HepG2 (cell line): Measurements from ENCODE around the gene CHRM5. TPM values are rescaled to one million over a fixed set of nuclear protein-coding genes. Genes with fewer than 3 reads are reported as not detected.
A peak's percentile ranks its signal among the peaks of the same experiment; 100 is the strongest.

Experiments used
- AGO1 ChIP-seq: fragments of 200-400 bp; formaldehyde crosslinking; IDR thresholded peaks from 2 replicates; pipeline ENCODE4 v1.6.1; 2017; ENCODE audit warnings: mild to moderate bottlenecking, low read depth, low read length, moderate library complexity; ENCODE audit not compliant: poor library complexity, severe bottlenecking
- AHR ChIP-seq: IDR thresholded peaks from 2 replicates; pipeline ENCODE4 v1.6.1; 2018; ENCODE audit warnings: missing genetic modification reagents, missing compliant biosample characterization
- GABPB1 ChIP-seq: IDR thresholded peaks from 2 replicates; pipeline ENCODE4 v1.6.1; 2016; ENCODE audit warnings: mild to moderate bottlenecking, missing genetic modification reagents, moderate library complexity, missing compliant biosample characterization
- GATA4 ChIP-seq: sonication (generic); IDR thresholded peaks from 2 replicates; pipeline ENCODE4 v1.6.1; 2016; ENCODE audit warnings: antibody characterized with exemption, low read depth, borderline replicate concordance
- HMG20A ChIP-seq: IDR thresholded peaks from 2 replicates; pipeline ENCODE4 v1.6.1; 2016; ENCODE audit warnings: borderline replicate concordance
- HOXA3 ChIP-seq: sonication (generic); formaldehyde crosslinking; IDR thresholded peaks from 2 replicates; pipeline ENCODE4 v1.5.0; 2020; ENCODE audit warnings: missing genetic modification reagents
- ZBTB3 ChIP-seq: sonication (generic); formaldehyde crosslinking; IDR thresholded peaks from 2 replicates; pipeline ENCODE4 v1.4.0; 2020; ENCODE audit warnings: low read depth, mild to moderate bottlenecking, moderate library complexity, missing genetic modification reagents, borderline replicate concordance
- ZNF292 ChIP-seq: sonication (generic); formaldehyde crosslinking; IDR thresholded peaks from 2 replicates; pipeline ENCODE4 v1.8.1; 2022; ENCODE audit warnings: mild to moderate bottlenecking, low read depth, missing genetic modification reagents, borderline replicate concordance
- ZNF33B ChIP-seq: sonication (generic); formaldehyde crosslinking; IDR thresholded peaks from 2 replicates; pipeline ENCODE4 v1.5.1; 2020; ENCODE audit warnings: mild to moderate bottlenecking, missing genetic modification reagents
- ZNF607 ChIP-seq: sonication (generic); formaldehyde crosslinking; IDR thresholded peaks from 2 replicates; pipeline ENCODE4 v1.5.1; 2020; ENCODE audit warnings: missing genetic modification reagents, mild to moderate bottlenecking, borderline replicate concordance
- ZNF616 ChIP-seq: sonication (generic); formaldehyde crosslinking; IDR thresholded peaks from 2 replicates; pipeline ENCODE4 v1.5.0; 2020; ENCODE audit warnings: low read depth, mild to moderate bottlenecking, missing genetic modification reagents
- polyA plus RNA-seq, 8 experiments: library from polyadenylated mRNA; depleted of rRNA in 3 of 8; stranded (reverse) in 7 of 8; unstranded in 1 of 8; fragments of >200 nt; fragmentation: Illumina TruSeq in 4 of 8; extraction: Trizol in 4 of 8; gene quantifications; 2 replicates each; pipeline versions ENCODE4 v1.2.1 to v1.2.3, GENCODE V29; 2011 to 2016; ENCODE audit warnings: low read depth in 4 of 8, missing spikeins in 1 of 8, mixed read lengths in 1 of 8; ENCODE audit not compliant: insufficient read depth in 1 of 8
- total RNA-seq, 5 experiments: library from RNA; depleted of rRNA; stranded (reverse); fragments of >200 nt; fragmentation: Illumina TruSeq; extraction: Trizol; gene quantifications; 2 replicates each; pipeline ENCODE4 v1.2.3, GENCODE V29; 2016; ENCODE audit warnings: low read depth in 1 of 5
- TF ChIP-seq, protein P1 (sequence below): sonication (generic); formaldehyde crosslinking; IDR thresholded peaks from 2 replicates; pipeline ENCODE4 v1.8.0; 2022; ENCODE audit warnings: mild to moderate bottlenecking, missing genetic modification reagents; ENCODE audit not compliant: insufficient replicate concordance

The CHRM5 gene
- total and polyA plus RNA-seq, 2 of the 13 experiments (the other 11 are each of a cell fraction or from before 2014, with no cell fraction given): not detected

DNA sequence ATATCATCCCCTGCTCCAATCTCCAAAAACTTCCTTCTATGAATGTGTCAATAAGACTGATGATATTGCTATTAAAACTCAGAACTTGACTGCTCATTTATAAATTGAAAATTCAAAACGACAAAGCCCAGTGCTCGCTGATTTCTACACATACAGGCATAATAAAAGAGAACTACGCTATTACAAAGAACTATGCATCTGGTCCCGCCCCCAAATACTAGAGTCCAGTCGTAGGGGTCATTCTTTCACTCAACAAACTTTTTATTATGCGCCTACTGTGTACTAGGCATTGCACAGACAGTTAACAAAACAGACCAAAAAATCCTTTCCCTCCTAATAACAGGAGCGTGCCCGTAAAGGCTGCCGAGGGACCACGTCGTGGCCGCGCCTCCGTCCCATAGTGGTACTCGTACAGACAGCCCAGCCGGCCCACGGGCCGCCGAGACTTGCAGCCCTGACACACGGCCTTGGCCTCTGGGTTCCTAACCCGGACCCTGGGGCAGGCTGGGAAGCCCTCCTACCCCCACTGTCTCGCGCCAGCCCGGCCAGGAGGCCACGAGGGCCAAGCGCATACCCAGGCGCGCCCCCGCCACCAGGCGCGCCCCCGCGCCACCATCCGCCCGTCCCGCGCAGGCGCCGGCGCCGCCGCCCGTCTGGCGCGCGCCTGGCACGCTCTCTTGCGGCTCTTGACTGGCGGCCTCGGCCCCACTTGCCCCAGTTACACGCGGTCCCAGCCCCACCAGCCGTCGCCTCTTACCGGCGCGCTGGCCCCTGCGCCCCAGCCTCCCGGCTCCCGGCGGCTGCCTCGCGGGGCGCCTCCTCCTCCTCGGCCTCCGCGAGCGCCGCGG, 70.0 kb downstream of the CHRM5 start (continued):
- TF ChIP-seq AGO1: no peak
- no peak; the same call in 1 of the 2 replicates for TF ChIP-seq HMG20A (CRISPR knock-in tag)
- peak; percentile 46; the same call in 1 of the 2 replicates for TF ChIP-seq AHR (CRISPR knock-in tag)
- no peak for TF ChIP-seq GATA4
- 0 out of 2 replicates have a peak, but pooled peaks have one; percentile 36 for TF ChIP-seq ZNF616 (CRISPR knock-in tag)
- TF ChIP-seq, protein P1, sequence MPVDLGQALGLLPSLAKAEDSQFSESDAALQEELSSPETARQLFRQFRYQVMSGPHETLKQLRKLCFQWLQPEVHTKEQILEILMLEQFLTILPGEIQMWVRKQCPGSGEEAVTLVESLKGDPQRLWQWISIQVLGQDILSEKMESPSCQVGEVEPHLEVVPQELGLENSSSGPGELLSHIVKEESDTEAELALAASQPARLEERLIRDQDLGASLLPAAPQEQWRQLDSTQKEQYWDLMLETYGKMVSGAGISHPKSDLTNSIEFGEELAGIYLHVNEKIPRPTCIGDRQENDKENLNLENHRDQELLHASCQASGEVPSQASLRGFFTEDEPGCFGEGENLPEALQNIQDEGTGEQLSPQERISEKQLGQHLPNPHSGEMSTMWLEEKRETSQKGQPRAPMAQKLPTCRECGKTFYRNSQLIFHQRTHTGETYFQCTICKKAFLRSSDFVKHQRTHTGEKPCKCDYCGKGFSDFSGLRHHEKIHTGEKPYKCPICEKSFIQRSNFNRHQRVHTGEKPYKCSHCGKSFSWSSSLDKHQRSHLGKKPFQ (CRISPR knock-in tag): peak; percentile 38
- no peak for TF ChIP-seq ZNF33B (CRISPR knock-in tag)
- peak; percentile 53; the same call in 1 of the 2 replicates for TF ChIP-seq HOXA3 (CRISPR knock-in tag)
- TF ChIP-seq ZNF607 (CRISPR knock-in tag): peak; percentile 51; the same call in 1 of the 2 replicates
- TF ChIP-seq ZNF292 (CRISPR knock-in tag): 0 out of 2 replicates have a peak, but pooled peaks have one; percentile 40
- no peak for TF ChIP-seq ZBTB3 (CRISPR knock-in tag)
- 0 out of 2 replicates have a peak, but pooled peaks have one; percentile 57 for TF ChIP-seq GABPB1
